Chondrocyte (in vitro differentiated cells): Measurements from ENCODE around the gene SRRM5. TPM values are rescaled to one million over a fixed set of nuclear protein-coding genes. Genes with fewer than 3 reads are reported as not detected.
"Not testable (repeated sequence)": the region's sequence is repeated elsewhere in the genome, so short reads cannot be mapped to it uniquely, and the experiment has no call there.

Experiments
- DNase-seq: peaks from one replicate; pipeline ENCODE4 v3.0.0; 2021; ENCODE audit warnings: mixed read lengths, low spot score
- H3K27ac Mint-ChIP-seq: one replicate; pipeline ENCODE4 v1.8.0; 2021; ENCODE audit warnings: mild to moderate bottlenecking, moderate library complexity, mixed read lengths; ENCODE audit not compliant: unreplicated experiment
- H3K27me3 Mint-ChIP-seq: 2 replicates; pipeline ENCODE4 v1.8.0; 2021; ENCODE audit warnings: low read depth, mixed read lengths
- H3K36me3 Mint-ChIP-seq: 2 replicates; pipeline ENCODE4 v1.8.0; 2021; ENCODE audit warnings: low read depth, mixed read lengths
- H3K4me1 Mint-ChIP-seq: 2 replicates; pipeline ENCODE4 v1.8.0; 2021; ENCODE audit warnings: low read depth, mild to moderate bottlenecking, mixed read lengths
- H3K4me3 Mint-ChIP-seq: one replicate; pipeline ENCODE4 v1.8.0; 2021; ENCODE audit warnings: mild to moderate bottlenecking, moderate library complexity, mixed read lengths; ENCODE audit not compliant: unreplicated experiment
- H3K9me3 Mint-ChIP-seq: 2 replicates; pipeline ENCODE4 v1.8.0; 2021; ENCODE audit warnings: low read depth, mixed read lengths
- CTCF ChIP-seq: fragments of 200-600 bp; sonication (generic); IDR thresholded peaks from 2 replicates; pipeline ENCODE4 v1.5.0; 2021; ENCODE audit warnings: antibody characterized with exemption, mild to moderate bottlenecking, moderate library complexity
- total RNA-seq: library from RNA; stranded (reverse); gene quantifications from 3 replicates; pipeline ENCODE4 v1.2.1, GENCODE V29; 2021

SRRM5 gene
- total RNA-seq, 1 donor from 2014 or later = 0.12 TPM

DNA sequence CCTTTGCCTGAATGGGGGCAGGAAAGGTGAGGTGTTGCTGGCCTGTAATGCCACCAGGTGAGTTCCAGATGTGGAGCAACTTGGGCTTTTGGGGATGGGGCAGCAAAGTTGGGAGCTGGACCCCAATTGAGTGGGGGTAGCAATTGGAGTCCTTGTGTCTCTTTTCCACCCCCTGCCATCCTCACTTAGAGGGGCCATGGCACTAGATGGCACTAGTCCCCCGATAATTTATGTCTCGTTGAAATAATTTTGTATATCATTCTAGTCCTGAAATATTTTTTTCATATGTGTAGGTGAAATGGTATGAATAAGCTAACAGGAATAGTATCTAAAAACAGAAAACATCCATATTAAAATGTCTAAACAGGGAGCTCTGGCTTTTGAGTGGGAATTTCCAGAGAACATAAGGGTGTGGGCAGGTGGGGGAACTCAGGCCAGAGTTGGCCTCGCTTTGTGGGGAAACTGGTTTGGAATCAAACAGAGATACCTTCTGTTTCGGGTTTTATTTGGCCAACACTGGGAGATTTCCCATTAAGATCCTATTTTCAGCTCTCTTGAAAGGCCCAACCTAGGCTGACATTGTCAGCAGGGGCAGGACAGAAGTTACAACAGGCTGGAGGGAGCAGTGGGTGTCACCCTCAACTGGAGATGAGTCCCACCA lies 12.1 kb upstream of the SRRM5 start:
- H3K4me3 Mint-ChIP-seq = no peak overlapping the region
- no peak for DNase-seq
- peaks cover 2% of the 10 kb centered on the region for H3K36me3 Mint-ChIP-seq
- H3K9me3 Mint-ChIP-seq = no peaks in the 10 kb centered on the region
- H3K27me3 Mint-ChIP-seq = no peaks in the 10 kb centered on the region
- H3K27ac Mint-ChIP-seq = no peak overlapping the region
- TF ChIP-seq CTCF = peak; percentile 26
- H3K4me1 Mint-ChIP-seq = peaks cover 22% of the 10 kb centered on the region

DNA sequence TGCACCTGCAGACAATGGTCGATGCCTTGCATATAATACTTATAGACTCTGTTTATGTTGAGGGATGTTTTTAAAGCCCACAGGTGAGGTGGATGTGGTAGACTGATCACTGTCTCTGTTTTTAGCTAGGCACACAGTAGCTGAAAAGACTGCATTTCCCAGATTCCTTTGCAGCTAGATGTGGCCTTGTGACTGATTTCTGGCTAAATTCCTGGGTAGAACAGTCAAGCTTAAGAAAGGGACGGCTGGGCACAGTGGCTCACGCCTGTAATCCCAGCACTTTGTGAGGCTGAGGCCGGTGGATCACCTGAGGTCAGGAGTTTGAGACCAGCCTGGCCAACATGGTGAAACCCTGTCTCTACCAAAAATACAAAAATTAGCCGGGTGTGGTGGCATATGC lies 11.6 kb upstream of the SRRM5 start:
- H3K9me3 Mint-ChIP-seq, DNase-seq, H3K4me3 Mint-ChIP-seq, H3K27ac Mint-ChIP-seq, H3K27me3 Mint-ChIP-seq, H3K36me3 Mint-ChIP-seq: not testable (repeated sequence)
- H3K4me1 Mint-ChIP-seq = peaks cover 22% of the 10 kb centered on the region

DNA sequence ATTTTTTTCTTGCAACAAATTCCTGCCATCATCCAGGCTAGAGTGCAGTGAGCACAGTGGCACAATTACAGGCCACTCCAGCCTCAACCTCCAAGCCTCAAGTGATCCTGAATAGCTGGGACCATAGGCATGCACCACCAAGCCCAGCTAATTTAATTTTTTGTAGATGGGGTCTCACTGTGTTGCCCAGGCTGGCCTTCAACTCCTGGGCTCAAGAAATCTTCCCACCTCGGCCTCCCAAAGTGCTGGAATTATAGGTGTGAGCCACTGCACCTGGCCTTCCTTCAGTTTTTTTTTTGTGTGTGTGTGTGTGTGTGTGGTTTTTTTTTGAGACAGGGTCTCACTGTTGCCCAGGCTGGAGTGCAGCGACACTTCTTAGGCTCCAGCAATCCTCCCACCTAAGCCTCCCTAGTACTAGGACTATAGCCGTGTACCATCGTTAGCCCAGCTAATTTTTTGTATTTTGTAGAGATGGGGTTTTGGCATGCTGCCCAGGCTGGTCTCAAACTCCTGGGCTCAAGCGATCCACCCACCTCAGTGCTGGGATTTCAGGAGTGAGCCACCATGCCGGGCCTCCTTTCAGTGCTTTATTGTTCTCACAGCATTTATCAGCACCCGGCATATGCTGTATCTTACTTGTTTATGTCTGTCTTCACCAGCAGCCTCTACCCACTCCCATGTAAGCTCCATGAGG lies 5.9 kb upstream of the SRRM5 start:
- no peak for DNase-seq
- H3K36me3 Mint-ChIP-seq = peaks cover 5% of the 10 kb centered on the region

DNA sequence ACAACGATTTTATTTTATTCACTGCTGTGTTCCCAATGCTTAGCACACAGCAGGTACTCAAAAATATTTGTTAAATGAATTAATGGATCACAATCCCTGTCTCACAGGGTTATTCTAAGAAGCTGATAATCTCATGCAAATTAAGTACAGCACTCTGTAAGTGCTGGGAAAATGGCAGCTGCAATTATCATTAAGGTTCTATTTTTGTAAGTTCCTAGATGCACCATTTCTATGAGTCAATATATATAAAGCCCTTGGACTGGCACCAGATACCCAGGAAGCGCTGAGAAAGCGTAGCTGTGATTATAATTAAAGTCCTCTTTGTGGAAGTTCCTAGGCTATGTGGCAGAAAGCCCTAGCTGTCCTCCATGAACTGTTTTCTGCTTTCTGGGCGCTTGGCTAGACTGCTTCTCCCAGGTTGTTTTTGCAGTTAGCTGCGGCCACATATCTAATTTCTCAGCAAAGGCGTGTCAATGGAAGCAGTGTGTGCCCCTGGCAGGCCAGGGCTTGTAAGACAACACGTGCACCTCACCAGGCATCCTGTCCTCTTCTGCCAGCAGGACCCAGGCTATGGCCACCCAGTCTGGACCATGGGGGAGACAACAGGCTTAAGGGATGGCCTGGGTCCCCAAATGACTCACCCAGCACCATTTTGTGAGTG lies 5.2 kb upstream of the SRRM5 start:
- Mint-ChIP-seq H3K27ac (no peak overlapping the region), H3K4me3 (no peak overlapping the region), H3K27me3 (no peaks in the 10 kb centered on the region), H3K4me1 (peaks cover 8% of the 10 kb centered on the region), H3K36me3 (peaks cover 6% of the 10 kb centered on the region), H3K9me3 (no peaks in the 10 kb centered on the region)
- no peak for TF ChIP-seq CTCF
- DNase-seq = no peak

More for the DNA sequence above, 5.9 kb upstream of the SRRM5 start:
- TF ChIP-seq CTCF = no peak
- Mint-ChIP-seq H3K4me1 (peaks cover 7% of the 10 kb centered on the region), H3K9me3 (no peaks in the 10 kb centered on the region), H3K27me3 (no peaks in the 10 kb centered on the region), H3K27ac (no peak overlapping the region), H3K4me3 (no peak overlapping the region)

GRCh38 chr19:43607238-43608205 lies 4.4 kb upstream of the SRRM5 start:
- Mint-ChIP-seq H3K4me1 (peaks cover 8% of the 10 kb centered on the region), H3K36me3 (peaks cover 12% of the 10 kb centered on the region), H3K27ac (no peak overlapping the region), H3K9me3 (no peaks in the 10 kb centered on the region), H3K27me3 (no peaks in the 10 kb centered on the region), H3K4me3 (no peak overlapping the region)
- no peak for DNase-seq
- TF ChIP-seq CTCF = no peak
